KMS-11 (cell line): ENCODE data around the gene ZNF609.

ENCODE experiments used
- H2AFZ ChIP-seq: fragments of 200-600 bp; sonication (generic); 2 replicates; pipeline ENCODE4 v1.6.1; 2016; ENCODE audit warnings: antibody characterized with exemption, mixed run types, low read depth
- H3K27ac ChIP-seq: fragments of 200-600 bp; sonication (generic); 2 replicates; pipeline ENCODE4 v1.6.1; 2016; ENCODE audit warnings: mild to moderate bottlenecking, mixed run types
- H3K27me3 ChIP-seq: fragments of 200-600 bp; sonication (generic); 2 replicates; pipeline ENCODE4 v1.6.1; 2017; ENCODE audit warnings: mild to moderate bottlenecking, low read depth, mixed run types, moderate library complexity; ENCODE audit not compliant: insufficient read depth
- H3K36me3 ChIP-seq: fragments of 200-600 bp; sonication (generic); 2 replicates; pipeline ENCODE4 v1.6.1; 2017; ENCODE audit warnings: mild to moderate bottlenecking, mixed run types; ENCODE audit not compliant: insufficient read depth
- H3K4me1 ChIP-seq: fragments of 200-600 bp; sonication (generic); 2 replicates; pipeline ENCODE4 v1.6.1; 2016; ENCODE audit warnings: mild to moderate bottlenecking, low read depth, mixed run types; ENCODE audit not compliant: poor library complexity, severe bottlenecking
- H3K4me2 ChIP-seq: fragments of 200-600 bp; sonication (generic); 2 replicates; pipeline ENCODE4 v1.7.0; 2016; ENCODE audit warnings: mild to moderate bottlenecking, mixed run types
- H3K4me3 ChIP-seq: fragments of 200-600 bp; sonication (generic); IDR thresholded peaks from 2 replicates; pipeline ENCODE4 v1.6.1; 2017; ENCODE audit warnings: low read depth, low read length, mixed read lengths; ENCODE audit not compliant: insufficient read depth
- H3K79me2 ChIP-seq: fragments of 200-600 bp; sonication (generic); 2 replicates; pipeline ENCODE4 v1.6.1; 2016; ENCODE audit warnings: low read depth, mixed run types; ENCODE audit not compliant: insufficient read depth
- H3K9ac ChIP-seq: fragments of 200-600 bp; sonication (generic); 2 replicates; pipeline ENCODE4 v1.6.1; 2016; ENCODE audit warnings: mild to moderate bottlenecking, mixed run types
- H4K20me1 ChIP-seq: fragments of 200-600 bp; sonication (generic); 2 replicates; pipeline ENCODE4 v1.6.1; 2016; ENCODE audit warnings: mild to moderate bottlenecking, mixed run types; ENCODE audit not compliant: insufficient read depth
- TF ChIP-seq, protein P1 (sequence below): fragments of 200-600 bp; sonication (generic); conservative IDR thresholded peaks from 2 replicates; pipeline ENCODE4 v1.6.1; 2017; ENCODE audit warnings: low read depth, mild to moderate bottlenecking, antibody characterized with exemption, low read length, moderate library complexity, mixed read lengths

The ZNF609 gene

DNA sequence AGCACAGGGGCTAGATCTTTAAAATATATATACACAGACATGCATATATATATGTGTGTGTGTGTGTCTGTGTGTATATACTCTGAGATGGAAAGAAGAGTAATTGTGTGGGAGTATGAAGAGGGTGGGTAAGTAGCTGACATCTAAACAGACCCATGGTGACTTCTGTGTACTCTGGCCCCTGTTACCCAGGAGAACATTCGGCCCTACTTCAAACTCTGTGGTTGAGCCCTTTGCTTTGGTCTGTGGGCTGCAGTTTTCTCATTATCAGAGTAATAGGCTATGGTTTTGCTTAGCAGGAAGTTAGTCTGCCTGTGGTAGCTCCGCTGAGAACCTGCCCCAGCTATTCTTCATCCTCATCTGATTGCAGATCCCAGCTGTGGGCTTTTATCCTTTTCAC, 173.6 kb downstream of the ZNF609 start:
- Histone ChIP-seq H3K4me3 (no peak overlapping the region), H3K79me2 (peaks cover 87% of the 10 kb centered on the region), H2AFZ (no peak overlapping the region), H3K27me3 (no peaks in the 10 kb centered on the region), H4K20me1 (no peaks in the 10 kb centered on the region), H3K4me2 (peak overlapping the region; percentile 74), H3K9ac (peak overlapping the region; percentile 54; the same call in 1 of the 2 replicates), H3K4me1 (peaks cover 99% of the 10 kb centered on the region), H3K27ac (peak overlapping the region; percentile 87), H3K36me3 (no peaks in the 10 kb centered on the region)
- TF ChIP-seq, protein P1, sequence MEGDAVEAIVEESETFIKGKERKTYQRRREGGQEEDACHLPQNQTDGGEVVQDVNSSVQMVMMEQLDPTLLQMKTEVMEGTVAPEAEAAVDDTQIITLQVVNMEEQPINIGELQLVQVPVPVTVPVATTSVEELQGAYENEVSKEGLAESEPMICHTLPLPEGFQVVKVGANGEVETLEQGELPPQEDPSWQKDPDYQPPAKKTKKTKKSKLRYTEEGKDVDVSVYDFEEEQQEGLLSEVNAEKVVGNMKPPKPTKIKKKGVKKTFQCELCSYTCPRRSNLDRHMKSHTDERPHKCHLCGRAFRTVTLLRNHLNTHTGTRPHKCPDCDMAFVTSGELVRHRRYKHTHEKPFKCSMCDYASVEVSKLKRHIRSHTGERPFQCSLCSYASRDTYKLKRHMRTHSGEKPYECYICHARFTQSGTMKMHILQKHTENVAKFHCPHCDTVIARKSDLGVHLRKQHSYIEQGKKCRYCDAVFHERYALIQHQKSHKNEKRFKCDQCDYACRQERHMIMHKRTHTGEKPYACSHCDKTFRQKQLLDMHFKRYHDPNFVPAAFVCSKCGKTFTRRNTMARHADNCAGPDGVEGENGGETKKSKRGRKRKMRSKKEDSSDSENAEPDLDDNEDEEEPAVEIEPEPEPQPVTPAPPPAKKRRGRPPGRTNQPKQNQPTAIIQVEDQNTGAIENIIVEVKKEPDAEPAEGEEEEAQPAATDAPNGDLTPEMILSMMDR: no peak

- no peaks in the 10 kb centered on the region for H3K27me3 ChIP-seq
- peak overlapping the region; percentile 74 for H3K4me2 ChIP-seq
- H4K20me1 ChIP-seq: no peaks in the 10 kb centered on the region
- H3K79me2 ChIP-seq: peaks cover 90% of the 10 kb centered on the region
- H3K4me1 ChIP-seq: peaks cover 99% of the 10 kb centered on the region
- H3K27ac ChIP-seq: peak overlapping the region; percentile 87
- no peak overlapping the region for H2AFZ ChIP-seq
- TF ChIP-seq, protein P1: no peak
- no peak overlapping the region for H3K4me3 ChIP-seq
- H3K9ac ChIP-seq: peak overlapping the region; percentile 54
- no peaks in the 10 kb centered on the region for H3K36me3 ChIP-seq
Observed at GRCh38 chr15:64634576-64635498, 174.5 kb downstream of the ZNF609 start.

- no peaks in the 10 kb centered on the region for H3K27me3 ChIP-seq
- H2AFZ ChIP-seq: no peak overlapping the region
- peaks cover 93% of the 10 kb centered on the region for H3K79me2 ChIP-seq
- peak overlapping the region; percentile 54 for H3K9ac ChIP-seq
- H3K4me1 ChIP-seq: peaks cover 100% of the 10 kb centered on the region
- H3K4me2 ChIP-seq: peak overlapping the region; percentile 74
- H3K36me3 ChIP-seq: no peaks in the 10 kb centered on the region
- peak overlapping the region; percentile 87 for H3K27ac ChIP-seq
- no peak overlapping the region for H3K4me3 ChIP-seq
- TF ChIP-seq, protein P1: no peak
- no peaks in the 10 kb centered on the region for H4K20me1 ChIP-seq
Observed at GRCh38 chr15:64635499-64636495, 175.4 kb downstream of the ZNF609 start.

DNA sequence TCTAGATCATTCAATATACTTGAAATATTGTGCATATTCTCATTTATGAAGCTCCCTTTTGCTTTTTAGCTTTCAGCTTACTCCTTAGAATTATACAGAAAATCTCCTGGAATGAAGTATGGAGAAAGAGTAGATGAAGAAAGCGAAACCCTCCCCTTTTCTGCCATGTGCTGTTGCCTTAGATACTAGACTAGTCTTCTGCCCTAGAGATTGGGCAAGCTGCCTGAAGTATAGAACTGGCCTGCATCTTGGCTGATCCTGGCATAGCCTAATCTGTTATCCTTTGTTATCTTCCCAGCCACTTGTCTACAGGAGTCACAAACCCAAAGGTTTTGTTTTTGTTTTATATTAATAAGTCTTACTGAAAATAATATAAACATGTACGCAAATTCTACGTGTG, 176.2 kb downstream of the ZNF609 start:
- Histone ChIP-seq H4K20me1 (no peaks in the 10 kb centered on the region), H3K9ac (peak overlapping the region; percentile 54)

More for the DNA sequence above, 176.2 kb downstream of the ZNF609 start:
- Histone ChIP-seq H3K4me3 (no peak overlapping the region), H3K27me3 (no peaks in the 10 kb centered on the region), H3K79me2 (peaks cover 90% of the 10 kb centered on the region), H3K4me1 (peaks cover 100% of the 10 kb centered on the region), H3K27ac (peak overlapping the region; percentile 87), H3K4me2 (peak overlapping the region; percentile 74), H3K36me3 (no peaks in the 10 kb centered on the region), H2AFZ (no peak overlapping the region)
- TF ChIP-seq, protein P1: no peak
